IPS DF 4.7 (cell line): ENCODE results near the gene MAST4.
"Not testable (repeated sequence)": the region's sequence is repeated elsewhere in the genome, so short reads cannot be mapped to it uniquely, and the experiment has no call there.

ENCODE experiments used
- DNase-seq: peaks from one replicate; pipeline ENCODE4 v3.0.0-alpha.2; 2013; ENCODE audit warnings: low spot score; ENCODE audit errors: extremely low read depth

Gene MAST4

GRCh38 chr5:67115817-67116216 is 519.6 kb downstream of the MAST4 start:
- DNase-seq: no peak

GRCh38 chr5:67118050-67118620 is 521.9 kb downstream of the MAST4 start:
- no peak for DNase-seq

GRCh38 chr5:67119010-67119409 is 522.8 kb downstream of the MAST4 start:
- no peak for DNase-seq

GRCh38 chr5:67120032-67120431 is 523.8 kb downstream of the MAST4 start:
- no peak for DNase-seq

- no peak for DNase-seq
Observed at GRCh38 chr5:67123819-67124218, 527.6 kb downstream of the MAST4 start.

- DNase-seq: no peak
Observed at GRCh38 chr5:67124556-67124955, 528.4 kb downstream of the MAST4 start.

- not testable (repeated sequence) for DNase-seq
Observed at GRCh38 chr5:67127347-67127895, 531.2 kb downstream of the MAST4 start.

GRCh38 chr5:67129768-67130167 is 533.6 kb downstream of the MAST4 start:
- no peak for DNase-seq

GRCh38 chr5:67133217-67133616 is 537.0 kb downstream of the MAST4 start:
- no peak for DNase-seq

- DNase-seq: no peak
Observed at GRCh38 chr5:67133776-67134175, 537.6 kb downstream of the MAST4 start.

- no peak for DNase-seq
Observed at GRCh38 chr5:67135381-67135984, 539.3 kb downstream of the MAST4 start.

GRCh38 chr5:67139030-67139429 is 542.8 kb downstream of the MAST4 start:
- DNase-seq: no peak

GRCh38 chr5:67140413-67140812 is 544.2 kb downstream of the MAST4 start:
- DNase-seq: no peak

GRCh38 chr5:67141644-67142043 is 545.5 kb downstream of the MAST4 start:
- DNase-seq: no peak

GRCh38 chr5:67142816-67143215 is 546.6 kb downstream of the MAST4 start:
- no peak for DNase-seq

- no peak for DNase-seq
Observed at GRCh38 chr5:67143549-67143948, 547.4 kb downstream of the MAST4 start.

GRCh38 chr5:67144183-67144639 is 548.0 kb downstream of the MAST4 start:
- DNase-seq: no peak

- DNase-seq: no peak
Observed at GRCh38 chr5:67146574-67146973, 550.4 kb downstream of the MAST4 start.

- no peak for DNase-seq
Observed at GRCh38 chr5:67146981-67147380, 550.8 kb downstream of the MAST4 start.

- DNase-seq: no peak
Observed at GRCh38 chr5:67147760-67148159, 551.6 kb downstream of the MAST4 start.

- no peak for DNase-seq
Observed at GRCh38 chr5:67149057-67149950, 553.1 kb downstream of the MAST4 start.

- no peak for DNase-seq
Observed at GRCh38 chr5:67149951-67150523, 553.8 kb downstream of the MAST4 start.
